Gastrocnemius medialis (tissue), 4 donors: ENCODE data around the gene SNX22.

Experiments used
- CTCF ChIP-seq, 5 experiments: fragments of 450-650 bp in 3 of 5; fragments of 200-600 bp in 2 of 5; sonication (generic) in 2 of 5; IDR thresholded peaks in 4 of 5; conservative IDR thresholded peaks in 1 of 5; 1 replicate in 4 of 5; 2 replicates in 1 of 5; pipeline ENCODE4 v1.5.1; 2016 to 2019; ENCODE audit warnings: antibody characterized with exemption in 5 of 5, mild to moderate bottlenecking in 3 of 5, moderate library complexity in 3 of 5
- POLR2A ChIP-seq, 2 donors: fragments of 450-650 bp; IDR thresholded peaks; one replicate each; pipeline ENCODE4 v1.6.1; 2017; ENCODE audit warnings: antibody characterized with exemption in 2 of 2, mild to moderate bottlenecking in 2 of 2, moderate library complexity in 2 of 2

DNA sequence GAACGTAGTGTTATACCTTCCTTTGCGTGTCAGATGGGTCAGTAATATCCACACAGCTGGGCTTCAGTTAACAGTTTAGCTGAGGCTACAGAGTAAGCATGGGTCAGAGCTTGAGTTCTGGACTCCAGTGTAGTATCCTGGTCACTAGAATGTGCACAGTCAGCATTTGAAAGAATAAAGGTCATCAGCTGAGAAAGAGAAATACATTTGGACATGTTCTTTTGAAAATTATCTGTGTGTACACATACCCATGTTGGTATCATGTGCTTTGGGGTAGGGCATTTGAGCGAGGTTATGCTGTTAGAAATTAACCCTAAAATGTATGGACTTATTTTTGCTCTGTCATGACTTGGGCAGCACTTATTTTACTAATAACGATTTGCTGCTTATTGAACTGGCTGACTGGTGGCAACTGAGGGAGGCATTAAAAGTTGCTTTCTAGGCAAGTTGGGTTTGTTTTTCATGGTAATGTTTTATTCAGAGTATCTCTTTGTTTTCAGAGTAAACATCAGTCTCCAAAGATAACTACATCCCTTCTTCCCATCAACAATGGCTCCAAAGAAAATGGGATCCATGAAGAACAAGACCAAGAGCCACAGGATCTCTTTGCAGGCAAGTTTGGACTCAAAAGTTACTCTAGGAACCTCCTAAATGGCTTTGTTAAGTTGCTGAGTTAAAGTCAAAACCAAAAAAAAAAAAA lies 39.3 kb upstream of the SNX22 start:
- TF ChIP-seq CTCF (IDR thresholded peaks at IDR 0.05 in 4 of 5, conservative IDR thresholded peaks at IDR 0.05 in 1 of 5) (no peak), POLR2A (IDR thresholded peaks at IDR 0.05) (no peak)
